HepG2 (cell line): ENCODE data around the gene CCNB3. TPM values are rescaled to one million over a fixed set of nuclear protein-coding genes. Genes with fewer than 3 reads are reported as not detected.

Experiments used
- FOXA3 ChIP-seq: IDR thresholded peaks from 2 replicates; pipeline ENCODE4 v1.6.1; 2016; ENCODE audit warnings: missing genetic modification reagents, missing compliant biosample characterization
- GATA4 ChIP-seq: sonication (generic); IDR thresholded peaks from 2 replicates; pipeline ENCODE4 v1.6.1; 2016; ENCODE audit warnings: antibody characterized with exemption, low read depth, borderline replicate concordance
- SALL1 ChIP-seq: sonication (generic); formaldehyde crosslinking; IDR thresholded peaks from 2 replicates; pipeline ENCODE4 v1.8.0; 2022; ENCODE audit warnings: mild to moderate bottlenecking, missing genetic modification reagents
- SIX4 ChIP-seq: sonication (generic); formaldehyde crosslinking; IDR thresholded peaks from 2 replicates; pipeline ENCODE4 v1.4.0; 2020; ENCODE audit warnings: missing genetic modification reagents
- SOX5 ChIP-seq: IDR thresholded peaks from 2 replicates; pipeline ENCODE4 v1.6.1; 2016; ENCODE audit warnings: borderline replicate concordance
- SOX6 ChIP-seq, 2 experiments: fragments of 450-650 bp in 1 of 2; sonication (generic) in 1 of 2; formaldehyde crosslinking in 1 of 2; IDR thresholded peaks; 2 replicates each; pipeline versions ENCODE4 v1.4.0 to v1.6.1; 2017 to 2020; ENCODE audit warnings: antibody characterized with exemption in 1 of 2, mild to moderate bottlenecking in 1 of 2, missing genetic modification reagents in 1 of 2
- TCF7 ChIP-seq: sonication (generic); IDR thresholded peaks from 2 replicates; pipeline ENCODE4 v1.6.1; 2016; ENCODE audit warnings: antibody characterized with exemption, low read depth
- ZBTB7B ChIP-seq: sonication (generic); formaldehyde crosslinking; IDR thresholded peaks from 2 replicates; pipeline ENCODE4 v1.4.0; 2020; ENCODE audit warnings: missing genetic modification reagents
- ZNF30 ChIP-seq: sonication (generic); formaldehyde crosslinking; IDR thresholded peaks from 2 replicates; pipeline ENCODE4 v1.5.0; 2020; ENCODE audit warnings: mild to moderate bottlenecking, missing genetic modification reagents
- ZNF674 ChIP-seq: sonication (generic); formaldehyde crosslinking; IDR thresholded peaks from 2 replicates; pipeline ENCODE4 v1.5.0; 2020; ENCODE audit warnings: low read depth, mild to moderate bottlenecking, missing genetic modification reagents
- polyA plus RNA-seq, 8 experiments: library from polyadenylated mRNA; depleted of rRNA in 3 of 8; stranded (reverse) in 7 of 8; unstranded in 1 of 8; fragments of >200 nt; fragmentation: Illumina TruSeq in 4 of 8; extraction: Trizol in 4 of 8; gene quantifications; 2 replicates each; pipeline versions ENCODE4 v1.2.1 to v1.2.3, GENCODE V29; 2011 to 2016; ENCODE audit warnings: low read depth in 4 of 8, missing spikeins in 1 of 8, mixed read lengths in 1 of 8; ENCODE audit not compliant: insufficient read depth in 1 of 8
- total RNA-seq, 5 experiments: library from RNA; depleted of rRNA; stranded (reverse); fragments of >200 nt; fragmentation: Illumina TruSeq; extraction: Trizol; gene quantifications; 2 replicates each; pipeline ENCODE4 v1.2.3, GENCODE V29; 2016; ENCODE audit warnings: low read depth in 1 of 5
- TF ChIP-seq, protein P1 (sequence below), 2 experiments: sonication (generic) in 1 of 2; formaldehyde crosslinking in 1 of 2; IDR thresholded peaks; 2 replicates each; pipeline versions ENCODE4 v1.4.0 to v1.6.1; 2016 to 2020; ENCODE audit warnings: borderline replicate concordance in 1 of 2, low read depth in 1 of 2, mild to moderate bottlenecking in 1 of 2, missing genetic modification reagents in 1 of 2

Gene CCNB3
- total and polyA plus RNA-seq, 2 of the 13 experiments (the other 11 are each of a cell fraction or from before 2014, with no cell fraction given): 0.04 to 0.07 TPM

DNA sequence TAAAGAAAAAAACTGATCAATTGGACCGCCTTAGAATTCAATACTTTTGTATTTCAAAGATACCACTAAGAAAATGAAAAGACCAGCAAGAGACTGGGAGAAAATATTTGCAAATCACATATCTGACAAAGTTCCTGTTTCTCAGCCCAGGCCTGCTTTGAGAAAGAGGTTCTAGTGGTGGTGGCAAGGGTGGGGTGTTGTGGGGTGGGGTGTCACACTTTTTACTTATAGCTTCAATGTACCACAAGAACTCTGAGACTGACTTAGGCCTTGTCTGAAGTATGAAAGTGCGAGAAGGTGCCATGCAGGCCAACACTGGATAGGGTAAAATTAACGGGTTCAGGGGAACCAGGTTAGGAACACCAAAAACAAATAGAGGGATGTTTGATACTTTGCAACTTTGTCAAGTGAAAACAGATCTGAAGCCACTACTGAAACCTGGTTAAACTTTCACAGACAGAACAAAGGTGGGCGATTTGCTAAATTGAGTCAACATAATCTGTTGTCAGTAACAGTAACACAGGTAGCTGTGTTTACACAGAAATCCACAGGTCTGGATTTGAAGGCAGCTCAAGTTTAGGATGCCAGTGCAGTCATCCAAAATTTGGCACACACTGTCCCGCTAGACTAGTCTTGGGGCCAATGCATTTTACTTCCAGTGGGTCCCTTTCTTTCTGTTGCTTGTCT lies 177.3 kb downstream of the CCNB3 start (continued):
- TF ChIP-seq GATA4 (no peak), SOX5 (CRISPR knock-in tag) (peak; percentile 44; the same call in 1 of the 2 replicates), FOXA3 (CRISPR knock-in tag) (peak; percentile 49), ZBTB7B (CRISPR knock-in tag) (no peak), ZNF674 (CRISPR knock-in tag) (no peak), SIX4 (no peak), SALL1 (CRISPR knock-in tag) (no peak), TCF7 (0 out of 2 replicates have a peak, but pooled peaks have one; percentile 25), ZNF30 (no peak), SOX6 (IDR thresholded peaks at IDR 0.05) (no peak), SOX6 (CRISPR knock-in tag; IDR thresholded peaks at IDR 0.05) (peak; percentile 79)
- TF ChIP-seq, protein P1, sequence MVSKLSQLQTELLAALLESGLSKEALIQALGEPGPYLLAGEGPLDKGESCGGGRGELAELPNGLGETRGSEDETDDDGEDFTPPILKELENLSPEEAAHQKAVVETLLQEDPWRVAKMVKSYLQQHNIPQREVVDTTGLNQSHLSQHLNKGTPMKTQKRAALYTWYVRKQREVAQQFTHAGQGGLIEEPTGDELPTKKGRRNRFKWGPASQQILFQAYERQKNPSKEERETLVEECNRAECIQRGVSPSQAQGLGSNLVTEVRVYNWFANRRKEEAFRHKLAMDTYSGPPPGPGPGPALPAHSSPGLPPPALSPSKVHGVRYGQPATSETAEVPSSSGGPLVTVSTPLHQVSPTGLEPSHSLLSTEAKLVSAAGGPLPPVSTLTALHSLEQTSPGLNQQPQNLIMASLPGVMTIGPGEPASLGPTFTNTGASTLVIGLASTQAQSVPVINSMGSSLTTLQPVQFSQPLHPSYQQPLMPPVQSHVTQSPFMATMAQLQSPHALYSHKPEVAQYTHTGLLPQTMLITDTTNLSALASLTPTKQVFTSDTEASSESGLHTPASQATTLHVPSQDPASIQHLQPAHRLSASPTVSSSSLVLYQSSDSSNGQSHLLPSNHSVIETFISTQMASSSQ (IDR thresholded peaks at IDR 0.05; ENCODE audit: low read depth): 0 out of 2 replicates have a peak, but pooled peaks have one; percentile 29
- TF ChIP-seq, protein P1 (CRISPR knock-in tag; IDR thresholded peaks at IDR 0.05; ENCODE audit: borderline replicate concordance): no peak
